PC-9 (cell line): ENCODE results near the gene PTPN1. TPM values are rescaled to one million over a fixed set of nuclear protein-coding genes. Genes with fewer than 3 reads are reported as not detected.

Experiments used
- BruUV-seq: library from RNA; stranded (reverse); fragments of 400-500 nt; replicated peaks from 2 replicates; lab custom pipeline; 2021; lab: Mats Ljungman, UMichigan
- CTCF ChIA-PET: fragments of 300-600 bp; sonication (Branson Sonifier 250); formaldehyde crosslinking; loops from one replicate; lab custom pipeline; 2022; ENCODE audit warnings: antibody characterized with exemption; lab: Charles Lee
- POLR2A ChIA-PET: fragments of 300-600 bp; sonication (Branson Sonifier 250); formaldehyde crosslinking; loops from one replicate; lab custom pipeline; 2022; ENCODE audit warnings: antibody characterized with exemption; ENCODE audit not compliant: unreplicated experiment; lab: Charles Lee
- DNase-seq, 2 experiments: peaks; one replicate each; pipeline versions ENCODE4 v3.0.0 to v3.0.0-alpha.2; 2015 to 2022; ENCODE audit warnings: mixed read lengths in 1 of 2
- H2AFZ ChIP-seq: fragments of 200-600 bp; sonication (generic); 2 replicates; pipeline ENCODE4 v1.8.1; 2017; ENCODE audit warnings: antibody characterized with exemption
- H3F3A ChIP-seq: fragments of 200-600 bp; sonication (generic); 2 replicates; pipeline ENCODE4 v1.8.1; 2017; ENCODE audit warnings: antibody characterized with exemption, mild to moderate bottlenecking, low read depth; ENCODE audit not compliant: insufficient read depth
- H3K27ac ChIP-seq: fragments of 200-600 bp; sonication (generic); 2 replicates; pipeline ENCODE4 v1.6.1; 2016; ENCODE audit warnings: mixed run types
- H3K27me3 ChIP-seq: fragments of 200-600 bp; sonication (generic); 2 replicates; pipeline ENCODE4 v1.6.1; 2016; ENCODE audit warnings: low read depth, mixed run types; ENCODE audit not compliant: insufficient read depth
- H3K36me3 ChIP-seq: fragments of 200-600 bp; sonication (generic); 2 replicates; pipeline ENCODE4 v1.6.1; 2016; ENCODE audit warnings: low read depth, mixed run types
- H3K4me1 ChIP-seq: fragments of 200-600 bp; sonication (generic); replicated peaks from 2 replicates; pipeline ENCODE4 v1.6.1; 2016; ENCODE audit warnings: mixed run types; ENCODE audit not compliant: insufficient read depth
- H3K4me2 ChIP-seq: fragments of 200-600 bp; sonication (generic); 2 replicates; pipeline ENCODE4 v1.6.1; 2017; ENCODE audit warnings: mixed run types
- H3K4me3 ChIP-seq: fragments of 200-600 bp; sonication (generic); 2 replicates; pipeline ENCODE4 v1.6.1; 2016; ENCODE audit warnings: mixed run types
- H3K79me2 ChIP-seq: fragments of 200-600 bp; sonication (generic); 2 replicates; pipeline ENCODE4 v1.6.1; 2017; ENCODE audit warnings: low read depth, mixed run types
- H3K9me2 ChIP-seq: fragments of 200-600 bp; sonication (generic); 2 replicates; pipeline ENCODE4 v1.8.1; 2017; ENCODE audit warnings: mild to moderate bottlenecking; ENCODE audit not compliant: insufficient read depth
- H3K9me3 ChIP-seq: fragments of 200-600 bp; sonication (generic); 2 replicates; pipeline ENCODE4 v1.8.1; 2016; ENCODE audit warnings: low read depth; ENCODE audit not compliant: insufficient read depth
- H4K20me1 ChIP-seq: fragments of 200-600 bp; sonication (generic); 2 replicates; pipeline ENCODE4 v1.8.1; 2017; ENCODE audit not compliant: insufficient read depth
- EZH2 ChIP-seq: fragments of 200-600 bp; sonication (generic); IDR thresholded peaks from 2 replicates; pipeline ENCODE4 v1.8.0; 2017; ENCODE audit warnings: antibody characterized with exemption, low read depth
- intact Hi-C: fragments of 100-400 bp; cut with micrococcal nuclease; formaldehyde crosslinking; loops from one replicate; pipeline ENCODE4 v1.10.0; 2022; ENCODE audit not compliant: unreplicated experiment
- total RNA-seq: library from RNA; stranded (reverse); gene quantifications from 2 replicates; pipeline ENCODE4 v1.2.3, GENCODE V29; 2021
- TF ChIP-seq, protein P1 (sequence below): fragments of 200-600 bp; sonication (generic); conservative IDR thresholded peaks from 2 replicates; pipeline ENCODE4 v1.6.1; 2017; ENCODE audit warnings: mixed run types, antibody characterized with exemption, mild to moderate bottlenecking, moderate library complexity

Gene PTPN1
- total RNA-seq, 1 experiment from 2014 or later, result 59.8 TPM

DNA sequence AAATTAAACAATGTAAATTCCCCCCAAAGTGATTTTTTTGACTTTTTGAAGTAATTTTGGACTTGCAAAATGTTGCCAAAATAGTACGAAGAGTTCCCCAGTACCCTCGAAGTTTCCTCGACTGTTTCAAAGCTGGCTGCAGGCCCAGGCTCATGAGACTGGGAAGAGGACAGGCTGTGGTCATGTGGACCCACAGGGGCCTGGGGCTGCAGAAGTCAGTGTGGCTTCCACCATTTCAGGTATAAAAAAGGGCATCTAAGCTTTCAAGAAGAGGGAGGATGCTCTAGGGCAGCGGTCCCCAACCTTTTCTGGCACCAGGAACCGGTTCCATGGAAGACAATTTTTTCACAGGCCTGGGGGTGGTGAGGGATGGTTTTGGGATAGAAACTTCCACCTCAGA lies 75.0 kb downstream of the PTPN1 start:
- H3K4me1 ChIP-seq, result no peaks in the 10 kb centered on the region
- no peak for DNase-seq
- H3K9me3 ChIP-seq, result no peaks in the 10 kb centered on the region
- H2AFZ ChIP-seq, result no peak overlapping the region
- H3K27ac ChIP-seq, result no peak overlapping the region
- intact Hi-C loops, result loop anchor here (5.0 kb wide), 1 partner anchor 157 kb away; no protein-coding TSS in a partner anchor
- H4K20me1 ChIP-seq, result no peaks in the 10 kb centered on the region
- H3F3A ChIP-seq, result no peaks in the 10 kb centered on the region
- peaks cover 17% of the 10 kb centered on the region; the same call in 1 of the 2 replicates for H3K36me3 ChIP-seq
- no peaks in the 10 kb centered on the region for H3K79me2 ChIP-seq
- ChIA-PET POLR2A (no interaction called here), CTCF (no interaction called here)
- H3K4me2 ChIP-seq, result no peak overlapping the region
- H3K9me2 ChIP-seq, result no peaks in the 10 kb centered on the region
- BruUV-seq, result no TSS peak
- no peak for TF ChIP-seq EZH2
- TF ChIP-seq, protein P1, sequence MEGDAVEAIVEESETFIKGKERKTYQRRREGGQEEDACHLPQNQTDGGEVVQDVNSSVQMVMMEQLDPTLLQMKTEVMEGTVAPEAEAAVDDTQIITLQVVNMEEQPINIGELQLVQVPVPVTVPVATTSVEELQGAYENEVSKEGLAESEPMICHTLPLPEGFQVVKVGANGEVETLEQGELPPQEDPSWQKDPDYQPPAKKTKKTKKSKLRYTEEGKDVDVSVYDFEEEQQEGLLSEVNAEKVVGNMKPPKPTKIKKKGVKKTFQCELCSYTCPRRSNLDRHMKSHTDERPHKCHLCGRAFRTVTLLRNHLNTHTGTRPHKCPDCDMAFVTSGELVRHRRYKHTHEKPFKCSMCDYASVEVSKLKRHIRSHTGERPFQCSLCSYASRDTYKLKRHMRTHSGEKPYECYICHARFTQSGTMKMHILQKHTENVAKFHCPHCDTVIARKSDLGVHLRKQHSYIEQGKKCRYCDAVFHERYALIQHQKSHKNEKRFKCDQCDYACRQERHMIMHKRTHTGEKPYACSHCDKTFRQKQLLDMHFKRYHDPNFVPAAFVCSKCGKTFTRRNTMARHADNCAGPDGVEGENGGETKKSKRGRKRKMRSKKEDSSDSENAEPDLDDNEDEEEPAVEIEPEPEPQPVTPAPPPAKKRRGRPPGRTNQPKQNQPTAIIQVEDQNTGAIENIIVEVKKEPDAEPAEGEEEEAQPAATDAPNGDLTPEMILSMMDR, result no peak
- H3K27me3 ChIP-seq, result no peaks in the 10 kb centered on the region
- H3K4me3 ChIP-seq, result no peak overlapping the region

DNA sequence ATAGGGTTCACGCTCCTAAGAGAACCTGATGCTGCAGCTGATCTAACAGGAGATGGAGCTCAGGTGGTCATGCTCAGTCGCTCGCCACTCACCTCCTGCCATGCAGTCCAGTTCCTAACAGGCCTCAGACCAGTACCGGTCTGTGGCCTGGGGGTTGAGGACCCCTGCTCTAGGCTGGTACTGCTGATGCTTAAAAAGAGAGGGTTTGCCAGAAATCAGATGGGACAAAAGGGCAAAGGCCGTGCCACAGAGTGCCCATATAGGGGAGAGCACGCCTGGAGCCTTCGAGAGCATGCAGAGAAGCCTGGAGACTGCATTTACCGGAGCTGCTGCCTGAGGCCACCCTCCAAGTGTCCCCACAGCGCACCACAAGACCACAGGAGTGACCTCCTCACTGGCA lies 75.5 kb downstream of the PTPN1 start:
- TF ChIP-seq, protein P1, result no peak
- no peak for TF ChIP-seq EZH2
- Histone ChIP-seq H3K36me3 (peaks cover 12% of the 10 kb centered on the region; the same call in 1 of the 2 replicates), H3K27me3 (no peaks in the 10 kb centered on the region), H3K79me2 (no peaks in the 10 kb centered on the region), H3K27ac (no peak overlapping the region), H3K9me3 (no peaks in the 10 kb centered on the region), H3K4me3 (no peak overlapping the region), H3F3A (no peaks in the 10 kb centered on the region), H3K4me2 (no peak overlapping the region), H2AFZ (no peak overlapping the region), H3K4me1 (no peaks in the 10 kb centered on the region), H4K20me1 (no peaks in the 10 kb centered on the region), H3K9me2 (no peaks in the 10 kb centered on the region)
- ChIA-PET CTCF (no interaction called here), POLR2A (no interaction called here)
- DNase-seq, result no peak
- intact Hi-C loops, result loop anchor here (5.0 kb wide), 1 partner anchor 157 kb away; no protein-coding TSS in a partner anchor
- BruUV-seq, result no TSS peak

DNA sequence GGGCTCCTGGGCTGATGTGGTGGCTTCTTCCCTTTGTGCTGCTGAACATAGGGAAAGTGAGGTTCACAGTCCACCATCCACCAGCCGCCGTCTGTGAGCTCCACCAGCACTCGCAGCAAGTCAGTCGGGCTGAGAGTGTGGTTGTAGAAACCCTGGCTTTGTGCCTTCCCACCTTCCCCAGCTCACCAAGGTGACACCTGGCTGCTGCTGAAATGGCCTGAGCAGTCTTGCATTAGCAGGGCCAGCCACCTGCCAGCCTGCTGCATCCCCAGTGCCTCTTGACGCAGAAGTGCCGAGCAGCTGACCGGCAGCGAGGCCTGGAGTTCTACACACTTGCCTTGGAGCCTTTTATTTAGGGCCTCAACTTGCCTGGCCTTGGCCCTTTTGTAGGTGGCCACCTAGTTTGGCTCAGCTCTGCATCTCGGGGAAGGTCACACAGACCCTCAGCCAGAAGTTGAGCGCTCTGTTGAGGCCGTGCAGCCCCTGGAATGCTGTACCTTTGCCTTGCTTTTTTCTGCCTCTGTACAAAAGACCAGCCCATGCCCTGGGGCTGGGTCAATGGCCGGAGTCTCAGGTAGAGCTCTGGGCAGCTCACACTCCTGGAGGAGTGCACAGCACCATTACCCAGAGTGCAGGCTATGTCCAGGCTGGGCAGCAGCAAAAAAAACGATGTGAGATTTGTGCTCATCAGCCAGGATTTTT lies 76.5 kb downstream of the PTPN1 start:
- Histone ChIP-seq H3F3A (no peaks in the 10 kb centered on the region), H3K4me1 (no peaks in the 10 kb centered on the region), H3K79me2 (no peaks in the 10 kb centered on the region), H4K20me1 (no peaks in the 10 kb centered on the region), H3K27me3 (no peaks in the 10 kb centered on the region), H2AFZ (no peak overlapping the region), H3K9me2 (no peaks in the 10 kb centered on the region), H3K4me2 (no peak overlapping the region), H3K36me3 (peaks cover 12% of the 10 kb centered on the region; the same call in 1 of the 2 replicates), H3K4me3 (no peak overlapping the region), H3K9me3 (no peaks in the 10 kb centered on the region), H3K27ac (no peak overlapping the region)
- BruUV-seq, result no TSS peak
- intact Hi-C loops, result loop anchor here (5.0 kb wide), 1 partner anchor 156 kb away; no protein-coding TSS in a partner anchor
- DNase-seq, result no peak
- ChIA-PET POLR2A (interaction anchor here (0.6 to 0.9 kb wide), 2 partner anchors 92 to 143 kb away, joined by 3 to 6 read pairs; no protein-coding TSS in a partner anchor), CTCF (interaction anchor here (0.6 to 1.1 kb wide), 4 partner anchors 9 to 82 kb away, joined by 3 to 4 read pairs (median 3); no protein-coding TSS in a partner anchor)
- TF ChIP-seq, protein P1, result no peak
- no peak for TF ChIP-seq EZH2
